ENCODE data around the gene GPR55. TPM values are rescaled to one million over a fixed set of nuclear protein-coding genes. Genes with fewer than 3 reads are reported as not detected.

GPR55 gene
- total RNA-seq, 1 experiment from 2014 or later: not detected

DNA sequence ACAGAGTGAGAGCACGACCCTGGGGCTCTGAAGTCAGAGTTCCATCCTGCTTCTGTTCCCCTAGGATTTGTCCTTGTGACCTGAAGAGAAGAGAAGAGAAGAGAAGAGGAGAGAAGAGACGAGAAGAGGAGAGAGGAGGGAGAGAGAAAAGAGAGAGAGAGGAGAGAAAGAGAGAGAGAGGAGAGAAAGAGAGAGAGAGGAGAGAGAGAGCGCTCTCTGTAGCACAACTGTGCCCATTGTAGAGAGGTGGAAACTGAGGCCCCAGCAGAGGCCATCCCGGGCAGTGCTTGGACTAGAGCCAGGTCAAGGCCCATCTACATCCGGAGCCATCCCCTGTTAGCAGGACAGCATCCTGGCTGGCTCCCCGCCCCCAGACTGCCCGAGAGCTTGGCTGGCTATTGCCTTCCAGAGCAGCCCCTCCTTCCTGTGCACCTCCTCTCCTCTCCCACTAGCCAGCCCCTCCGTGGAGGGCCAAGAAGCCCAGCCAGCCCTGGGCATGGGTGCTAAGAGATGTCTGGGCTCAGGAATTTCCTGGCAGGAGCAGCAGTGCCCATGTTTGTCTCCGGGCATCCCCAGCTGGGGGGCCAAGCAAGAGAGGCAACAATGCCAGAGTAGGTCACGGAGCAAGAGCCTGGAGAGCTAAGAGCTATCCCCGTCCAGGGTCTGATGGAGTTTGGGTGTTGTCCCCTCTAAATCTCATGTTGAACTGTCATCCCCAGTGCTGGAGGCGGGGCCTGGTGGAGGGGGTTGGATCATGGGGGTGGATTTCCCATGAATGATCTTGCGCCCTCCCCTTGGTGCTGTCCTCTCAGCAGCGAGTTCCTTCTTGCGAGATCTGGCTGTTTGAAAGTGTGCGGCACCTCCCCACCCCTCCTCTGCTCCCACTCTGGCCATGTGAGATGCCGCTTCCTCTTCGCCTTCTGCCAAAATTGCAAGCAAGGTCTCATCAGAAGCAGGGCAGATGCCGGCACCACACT lies 18.2 kb upstream of the GPR55 start:
- TF ChIP-seq, protein P1, sequence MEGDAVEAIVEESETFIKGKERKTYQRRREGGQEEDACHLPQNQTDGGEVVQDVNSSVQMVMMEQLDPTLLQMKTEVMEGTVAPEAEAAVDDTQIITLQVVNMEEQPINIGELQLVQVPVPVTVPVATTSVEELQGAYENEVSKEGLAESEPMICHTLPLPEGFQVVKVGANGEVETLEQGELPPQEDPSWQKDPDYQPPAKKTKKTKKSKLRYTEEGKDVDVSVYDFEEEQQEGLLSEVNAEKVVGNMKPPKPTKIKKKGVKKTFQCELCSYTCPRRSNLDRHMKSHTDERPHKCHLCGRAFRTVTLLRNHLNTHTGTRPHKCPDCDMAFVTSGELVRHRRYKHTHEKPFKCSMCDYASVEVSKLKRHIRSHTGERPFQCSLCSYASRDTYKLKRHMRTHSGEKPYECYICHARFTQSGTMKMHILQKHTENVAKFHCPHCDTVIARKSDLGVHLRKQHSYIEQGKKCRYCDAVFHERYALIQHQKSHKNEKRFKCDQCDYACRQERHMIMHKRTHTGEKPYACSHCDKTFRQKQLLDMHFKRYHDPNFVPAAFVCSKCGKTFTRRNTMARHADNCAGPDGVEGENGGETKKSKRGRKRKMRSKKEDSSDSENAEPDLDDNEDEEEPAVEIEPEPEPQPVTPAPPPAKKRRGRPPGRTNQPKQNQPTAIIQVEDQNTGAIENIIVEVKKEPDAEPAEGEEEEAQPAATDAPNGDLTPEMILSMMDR (IDR thresholded peaks at IDR 0.05; ENCODE audit: unreplicated experiment): no peak
- DNase-seq: no peak
- H3K9me3 Mint-ChIP-seq (ENCODE audit: low read depth, unreplicated experiment): no peaks in the 10 kb centered on the region
- no peak overlapping the region for H3K4me3 Mint-ChIP-seq (ENCODE audit: low read depth, unreplicated experiment)
- H3K4me1 Mint-ChIP-seq (ENCODE audit: low read depth, unreplicated experiment): no peaks in the 10 kb centered on the region
- H3K27ac Mint-ChIP-seq (ENCODE audit: unreplicated experiment): no peak overlapping the region
- no TSS peak for BruUV-seq (replicated peaks)
- intact Hi-C loops (cut with micrococcal nuclease; ENCODE audit: unreplicated experiment): no loop called here
- CTCF ChIA-PET: no interaction called here
- H3K36me3 Mint-ChIP-seq (ENCODE audit: insufficient read depth, unreplicated experiment): no peaks in the 10 kb centered on the region
- H3K27me3 Mint-ChIP-seq (ENCODE audit: unreplicated experiment): peaks cover 81% of the 10 kb centered on the region

DNA sequence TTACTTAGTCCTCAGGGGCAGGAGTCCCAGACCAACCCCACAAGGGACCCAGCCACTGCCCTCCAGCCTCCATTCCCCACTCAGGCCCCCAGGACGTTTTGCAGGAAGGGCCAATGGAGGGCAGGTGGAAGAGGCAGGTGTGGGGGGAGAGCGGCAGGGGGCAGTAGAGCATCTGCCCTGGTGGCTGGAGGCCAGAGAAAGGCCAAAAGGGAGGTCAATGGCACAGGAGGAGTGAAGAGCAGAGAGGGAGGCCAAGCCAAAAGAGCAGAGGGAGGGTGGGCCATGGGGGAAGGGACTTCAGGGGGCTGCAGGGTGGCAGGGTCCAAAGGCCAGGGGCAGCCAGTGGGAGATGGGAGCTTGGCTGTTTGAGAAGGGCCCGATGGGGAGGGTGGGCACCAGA lies 17.3 kb upstream of the GPR55 start:
- Mint-ChIP-seq H3K27ac (ENCODE audit: unreplicated experiment) (no peak overlapping the region), H3K27me3 (ENCODE audit: unreplicated experiment) (peaks cover 73% of the 10 kb centered on the region), H3K9me3 (ENCODE audit: low read depth, unreplicated experiment) (no peaks in the 10 kb centered on the region), H3K36me3 (ENCODE audit: insufficient read depth, unreplicated experiment) (no peaks in the 10 kb centered on the region), H3K4me3 (ENCODE audit: low read depth, unreplicated experiment) (no peak overlapping the region), H3K4me1 (ENCODE audit: low read depth, unreplicated experiment) (no peaks in the 10 kb centered on the region)
- CTCF ChIA-PET: no interaction called here
- DNase-seq: no peak
- no TSS peak for BruUV-seq (replicated peaks)
- intact Hi-C loops (cut with micrococcal nuclease; ENCODE audit: unreplicated experiment): no loop called here
- TF ChIP-seq, protein P1 (IDR thresholded peaks at IDR 0.05; ENCODE audit: unreplicated experiment): no peak

DNA sequence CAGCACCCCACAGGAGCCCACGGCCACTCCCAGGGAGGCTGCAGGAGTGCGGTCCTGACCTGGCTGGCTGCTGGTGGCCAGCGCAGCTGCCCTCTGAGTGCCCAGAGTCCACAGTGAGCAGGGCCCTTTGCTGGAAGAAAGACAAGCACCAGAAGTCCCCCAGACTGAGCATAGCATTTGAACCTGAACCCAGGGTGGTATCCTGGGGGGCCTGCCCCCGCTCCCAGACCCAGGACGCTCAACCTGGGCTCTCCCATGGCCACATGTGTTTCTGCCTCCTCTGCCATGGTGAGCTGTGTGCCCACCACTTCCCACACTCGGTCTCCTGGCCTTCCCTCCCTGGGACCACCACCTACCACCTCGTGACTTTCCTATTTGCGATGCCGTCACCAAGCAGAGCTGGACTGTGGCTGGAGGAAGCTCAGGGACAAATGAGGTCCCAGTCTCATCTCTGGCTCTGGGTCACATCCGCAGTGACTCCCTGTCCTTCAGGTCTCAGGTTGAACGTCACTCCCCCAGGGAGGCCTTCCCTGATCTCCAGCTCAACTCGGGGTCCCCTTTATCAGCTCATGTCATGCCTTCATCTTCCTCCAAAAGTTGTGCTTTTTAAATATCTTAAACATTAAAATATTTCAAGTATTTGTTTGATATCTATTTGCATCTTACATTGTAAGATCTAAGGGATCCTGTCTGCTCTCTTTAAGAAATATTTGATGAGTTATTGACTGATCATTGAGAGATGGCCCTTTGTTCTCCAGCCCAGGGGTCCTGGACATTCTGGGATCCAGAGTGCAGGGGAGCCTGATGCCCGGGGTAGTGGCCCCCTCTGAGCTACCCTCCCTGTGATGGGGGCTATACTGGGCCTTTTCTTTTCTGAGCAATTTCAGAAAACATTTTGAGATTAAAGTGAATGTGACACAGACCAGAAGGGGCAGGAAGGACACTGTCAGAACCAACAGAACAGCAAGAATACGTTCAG lies 16.4 kb upstream of the GPR55 start:
- peaks cover 64% of the 10 kb centered on the region for H3K27me3 Mint-ChIP-seq (ENCODE audit: unreplicated experiment)
- H3K27ac Mint-ChIP-seq (ENCODE audit: unreplicated experiment): no peak overlapping the region
- intact Hi-C loops (cut with micrococcal nuclease; ENCODE audit: unreplicated experiment): no loop called here
- CTCF ChIA-PET: no interaction called here
- no peak for DNase-seq
- no TSS peak for BruUV-seq (replicated peaks)
- no peak overlapping the region for H3K4me3 Mint-ChIP-seq (ENCODE audit: low read depth, unreplicated experiment)
- H3K4me1 Mint-ChIP-seq (ENCODE audit: low read depth, unreplicated experiment): no peaks in the 10 kb centered on the region
- TF ChIP-seq, protein P1 (IDR thresholded peaks at IDR 0.05; ENCODE audit: unreplicated experiment): no peak
- no peaks in the 10 kb centered on the region for H3K9me3 Mint-ChIP-seq (ENCODE audit: low read depth, unreplicated experiment)
- no peaks in the 10 kb centered on the region for H3K36me3 Mint-ChIP-seq (ENCODE audit: insufficient read depth, unreplicated experiment)

DNA sequence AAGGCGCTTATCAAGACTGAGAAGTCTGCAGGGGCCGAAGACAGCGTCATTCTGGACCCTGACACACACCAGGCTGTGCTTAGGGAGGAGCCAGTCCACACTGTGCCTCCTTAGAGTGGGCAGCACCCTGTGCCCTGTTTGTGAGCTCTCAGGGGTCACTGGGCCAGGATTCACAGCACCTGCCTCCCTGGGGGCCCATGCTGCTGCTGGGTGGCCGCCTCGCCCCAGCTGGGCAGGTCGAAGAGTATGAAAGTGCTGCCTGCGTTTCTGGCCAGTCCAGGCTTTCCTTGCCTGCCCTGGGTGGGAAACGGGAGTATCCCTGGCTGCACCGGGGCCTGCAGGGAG lies 15.4 kb upstream of the GPR55 start:
- no peaks in the 10 kb centered on the region for H3K36me3 Mint-ChIP-seq (ENCODE audit: insufficient read depth, unreplicated experiment)
- no peak overlapping the region for H3K4me3 Mint-ChIP-seq (ENCODE audit: low read depth, unreplicated experiment)
- no peak overlapping the region for H3K27ac Mint-ChIP-seq (ENCODE audit: unreplicated experiment)
- H3K4me1 Mint-ChIP-seq (ENCODE audit: low read depth, unreplicated experiment): no peaks in the 10 kb centered on the region
- CTCF ChIA-PET: no interaction called here
- no TSS peak for BruUV-seq (replicated peaks)
- peaks cover 67% of the 10 kb centered on the region for H3K27me3 Mint-ChIP-seq (ENCODE audit: unreplicated experiment)
- intact Hi-C loops (cut with micrococcal nuclease; ENCODE audit: unreplicated experiment): no loop called here
- TF ChIP-seq, protein P1 (IDR thresholded peaks at IDR 0.05; ENCODE audit: unreplicated experiment): no peak
- peaks cover 4% of the 10 kb centered on the region for H3K9me3 Mint-ChIP-seq (ENCODE audit: low read depth, unreplicated experiment)
- no peak for DNase-seq
